Fibroblast of skin of scalp (primary cell): Measurements from ENCODE around the gene DENND5B.
"Not testable (repeated sequence)": the region's sequence is repeated elsewhere in the genome, so short reads cannot be mapped to it uniquely, and the experiment has no call there.

ENCODE experiments used
- DNase-seq: peaks from one replicate; pipeline ENCODE4 v3.0.0-alpha.2; 2013

Gene DENND5B

DNA sequence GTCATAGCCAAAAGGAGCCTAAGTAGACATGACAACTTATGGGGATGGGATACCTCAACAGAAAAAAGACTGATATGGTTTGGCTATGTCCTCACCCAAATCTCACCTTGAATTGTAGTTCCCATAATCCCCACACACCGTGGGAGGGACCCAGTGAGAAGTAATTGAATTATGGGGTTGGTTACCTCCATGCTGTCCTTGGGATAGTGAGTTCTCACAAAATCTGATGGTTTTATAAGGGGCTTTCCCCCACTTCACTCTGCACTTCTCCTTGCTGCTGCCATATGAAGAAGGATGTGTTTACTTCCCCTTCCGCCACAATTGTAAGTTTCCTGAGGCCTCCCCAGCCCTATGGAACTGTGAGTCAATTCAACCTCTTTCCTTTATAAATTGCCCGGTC, 89.9 kb downstream of the DENND5B start:
- DNase-seq, result not testable (repeated sequence)

DNA sequence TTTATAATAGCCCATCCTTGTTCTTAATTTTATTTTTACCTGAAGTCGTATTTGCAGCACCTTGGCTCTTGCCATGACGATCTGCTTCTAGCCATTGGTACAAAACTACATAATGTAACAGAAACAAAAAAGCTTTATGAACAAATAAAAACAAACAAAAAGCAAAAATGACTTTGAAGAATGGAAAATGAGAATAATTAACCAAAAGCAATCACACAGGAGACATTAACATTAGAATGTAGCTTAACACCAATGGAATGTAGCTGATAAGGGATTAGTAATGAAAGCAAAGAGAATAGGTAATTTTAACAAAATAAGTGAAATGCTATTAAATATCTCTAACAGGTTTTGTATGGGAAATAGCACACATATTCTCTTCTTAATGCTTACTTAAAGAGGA, 91.4 kb downstream of the DENND5B start:
- no peak for DNase-seq

DNA sequence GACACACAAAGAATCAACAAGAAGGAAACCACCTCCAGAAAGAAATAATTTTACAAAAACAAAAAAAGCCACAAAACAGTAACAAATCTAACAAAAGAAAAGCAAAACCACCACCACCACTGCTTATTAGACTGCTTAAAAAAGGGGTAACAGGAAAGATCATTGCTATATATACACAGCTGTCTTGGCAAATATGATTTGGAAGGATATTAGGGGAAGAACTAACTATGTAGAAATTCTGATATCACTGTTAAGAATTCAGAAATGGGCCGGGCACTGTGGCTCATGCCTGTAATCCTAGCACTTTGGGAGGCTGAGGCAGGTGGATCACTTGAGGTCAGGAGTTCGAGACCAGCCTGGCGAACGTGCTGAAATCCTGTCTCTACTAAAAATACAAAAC, 92.5 kb downstream of the DENND5B start:
- DNase-seq, result no peak

DNA sequence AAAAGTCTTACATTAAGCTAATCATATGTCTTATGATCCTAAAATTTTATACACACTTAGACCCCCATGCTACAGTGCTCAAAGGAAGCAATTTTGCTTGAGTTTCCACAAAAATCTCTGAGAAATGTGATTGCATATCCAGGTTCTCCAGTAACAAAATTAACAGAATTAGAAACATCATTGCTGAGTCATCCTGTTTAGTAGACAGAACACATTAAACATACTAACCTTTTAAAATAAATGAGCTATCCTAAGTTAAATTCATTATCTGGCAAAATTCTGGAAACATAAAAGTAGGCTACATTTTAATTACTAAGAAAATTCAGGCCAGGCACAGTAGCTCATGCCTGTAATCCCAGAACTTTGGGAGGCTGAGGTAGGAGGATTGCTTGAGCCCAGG, 94.7 kb downstream of the DENND5B start:
- no peak for DNase-seq

DNA sequence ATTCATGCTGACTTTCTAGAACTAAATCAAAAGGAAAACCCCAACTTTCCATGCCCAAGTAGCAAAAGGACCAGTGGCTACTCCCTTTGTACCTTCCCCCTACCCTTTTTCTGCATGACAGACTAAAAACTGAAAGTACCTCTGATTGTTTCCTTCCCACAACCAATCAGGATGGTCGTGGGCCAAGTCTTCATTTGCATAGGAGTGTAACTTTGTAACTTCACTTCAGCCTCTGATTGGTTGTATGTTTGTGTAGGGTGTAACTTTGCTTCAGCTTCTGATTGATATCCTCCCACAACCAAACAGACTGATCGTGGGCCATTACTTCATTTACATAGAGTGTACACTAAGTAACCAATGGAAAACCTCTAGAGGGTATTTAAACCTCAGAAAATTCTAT, 96.5 kb downstream of the DENND5B start:
- DNase-seq, result no peak

DNA sequence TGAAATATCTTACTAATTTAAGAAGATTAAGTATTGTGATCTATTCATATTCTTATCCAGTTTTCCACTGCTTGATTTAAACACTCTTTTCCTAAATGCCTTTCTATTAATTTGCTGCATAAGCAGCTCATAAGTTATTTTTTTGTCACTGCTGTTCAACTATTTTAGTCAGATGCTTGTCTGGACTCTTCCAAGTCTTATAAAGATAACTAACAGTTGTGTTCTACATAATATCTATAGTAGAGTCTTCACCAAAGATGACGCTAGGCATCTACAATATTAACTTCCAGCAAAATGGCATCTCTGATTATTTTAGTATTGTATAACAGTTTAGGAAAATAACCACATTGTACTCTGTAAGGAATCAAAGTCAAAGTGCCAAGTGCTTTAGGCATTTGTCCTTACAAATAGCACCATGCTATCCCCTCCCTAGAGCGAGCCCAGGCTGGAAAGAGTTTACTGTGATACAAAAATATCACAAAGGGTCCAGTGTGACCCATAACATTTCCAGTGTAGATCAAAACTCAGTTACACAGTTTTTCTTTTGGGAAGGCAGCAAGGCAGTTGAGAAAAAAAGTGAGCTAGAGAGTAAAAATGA, 98.2 kb downstream of the DENND5B start:
- DNase-seq, result no peak

DNA sequence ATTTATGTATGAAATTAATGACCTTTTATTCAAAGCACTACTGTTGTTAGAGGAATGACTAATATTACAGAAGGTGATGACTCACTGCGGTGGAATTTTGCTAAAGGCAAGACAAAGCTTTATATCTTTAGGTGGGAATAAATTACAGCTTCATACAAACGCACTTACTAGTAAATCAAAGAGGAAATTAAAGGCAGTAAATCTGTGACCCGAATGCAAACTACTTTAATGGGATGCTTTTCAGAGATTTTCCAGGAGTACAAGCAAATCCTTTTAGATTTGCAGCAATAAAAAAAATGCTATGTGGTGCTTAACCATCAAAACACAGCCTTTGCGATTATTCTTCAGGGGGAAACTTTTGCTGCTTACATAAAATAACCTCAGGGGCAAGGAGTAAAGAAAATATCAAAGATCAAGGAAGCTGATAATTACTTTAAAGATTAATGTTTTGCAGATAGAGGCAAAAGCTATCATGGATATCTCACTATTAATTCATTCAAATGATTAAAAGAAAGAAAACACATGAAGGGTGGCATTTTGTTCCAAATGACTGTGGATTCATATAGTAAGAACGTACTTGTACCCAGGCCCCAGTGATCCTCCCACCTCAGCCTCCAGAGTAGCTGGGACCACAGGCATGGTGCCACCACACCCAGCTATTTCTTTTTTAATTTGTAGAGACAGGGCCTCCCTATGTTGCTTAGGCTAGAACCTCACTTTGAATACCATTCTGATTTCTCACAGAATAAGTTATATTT, 98.9 kb downstream of the DENND5B start:
- DNase-seq, result peak; percentile 81

DNA sequence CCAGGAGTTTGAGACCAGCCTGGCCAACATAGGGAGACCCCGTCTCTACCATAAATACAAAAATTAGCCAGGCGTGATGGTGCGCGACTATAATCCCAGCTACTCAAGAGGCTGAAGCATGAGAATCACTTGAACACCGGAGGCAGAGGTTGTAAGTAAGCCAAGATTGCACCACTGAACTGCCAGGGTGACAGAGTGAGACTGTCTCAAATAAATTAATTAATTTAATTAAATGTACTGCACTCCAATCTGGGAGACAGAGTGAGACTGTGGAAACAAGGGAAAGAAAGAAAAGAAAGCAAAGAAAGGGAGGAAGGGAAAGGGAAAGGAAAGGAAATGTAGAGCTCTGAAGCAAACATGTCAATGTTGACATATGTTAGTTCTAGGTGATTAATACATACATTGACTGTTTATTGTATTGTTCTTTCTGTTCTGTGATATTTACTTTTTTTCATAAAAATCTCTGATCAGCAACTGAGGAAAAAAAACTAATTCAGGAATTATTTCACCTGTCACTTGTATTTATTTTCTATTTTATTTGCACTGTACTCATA, 99.6 kb downstream of the DENND5B start:
- no peak for DNase-seq

DNA sequence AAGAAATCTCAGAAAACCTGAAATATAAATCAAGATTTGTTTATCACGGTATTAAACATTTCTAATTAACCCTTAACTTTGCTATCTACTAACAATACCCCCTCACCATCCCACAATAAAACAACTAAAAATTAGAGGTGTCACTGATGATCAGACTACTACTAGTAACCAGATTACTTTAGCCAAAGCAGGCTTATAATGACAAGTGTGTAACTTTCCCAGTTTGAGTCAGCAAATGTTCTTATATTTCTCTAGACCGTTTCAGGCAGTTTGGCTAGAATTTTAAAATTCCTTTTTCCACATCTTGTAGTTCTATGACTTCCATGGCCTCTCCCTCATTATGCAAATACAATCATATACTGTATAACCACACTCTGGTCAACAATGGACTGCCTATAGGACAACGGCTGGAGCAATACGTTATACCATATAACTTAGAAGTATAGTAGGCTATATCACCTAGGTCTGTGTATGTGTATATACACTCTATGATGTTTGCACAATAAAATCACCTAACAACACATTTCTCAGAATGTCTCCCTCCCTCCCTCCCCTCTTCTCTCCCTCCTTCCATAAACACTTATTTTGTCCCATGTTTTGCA, 102.1 kb downstream of the DENND5B start:
- DNase-seq, result no peak

DNA sequence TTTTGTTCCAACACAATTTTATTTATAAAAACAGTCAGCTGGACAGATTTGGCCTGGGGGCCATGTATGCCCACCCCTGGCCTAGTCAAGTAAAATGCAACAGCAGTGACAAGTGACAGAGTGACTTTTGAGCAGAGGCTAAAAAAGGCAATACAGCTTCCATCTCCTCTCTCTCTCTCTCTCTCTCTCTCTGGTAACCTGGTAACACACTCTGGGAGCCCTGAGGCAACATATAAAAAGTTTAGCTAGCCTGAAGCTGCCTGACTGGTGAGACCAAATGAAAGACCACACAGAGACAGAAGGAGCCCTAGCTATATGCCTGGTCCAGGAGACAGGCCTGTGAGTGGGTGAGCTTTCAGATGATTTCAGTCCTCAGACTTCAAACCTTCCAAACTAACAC, 105.4 kb downstream of the DENND5B start:
- no peak for DNase-seq

DNA sequence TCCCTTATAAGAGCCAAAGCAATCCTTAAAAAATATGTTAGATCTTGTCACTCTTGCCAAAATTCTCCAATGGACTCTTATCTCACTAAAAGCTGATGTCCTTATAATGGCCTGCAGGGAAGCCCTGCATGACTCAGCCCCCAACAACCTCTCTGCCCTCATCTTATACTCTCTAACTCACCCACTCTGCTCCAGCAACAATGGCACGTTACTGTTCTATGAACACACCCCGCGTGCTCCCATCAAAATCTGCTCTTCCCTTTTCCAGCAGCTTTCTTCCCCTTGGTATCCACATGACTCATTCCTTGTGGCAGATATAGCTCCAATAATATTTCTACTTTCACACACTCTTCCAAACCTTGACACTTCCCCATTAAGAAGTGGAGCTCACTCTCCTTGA, 108.1 kb downstream of the DENND5B start:
- DNase-seq, result peak; percentile 53

DNA sequence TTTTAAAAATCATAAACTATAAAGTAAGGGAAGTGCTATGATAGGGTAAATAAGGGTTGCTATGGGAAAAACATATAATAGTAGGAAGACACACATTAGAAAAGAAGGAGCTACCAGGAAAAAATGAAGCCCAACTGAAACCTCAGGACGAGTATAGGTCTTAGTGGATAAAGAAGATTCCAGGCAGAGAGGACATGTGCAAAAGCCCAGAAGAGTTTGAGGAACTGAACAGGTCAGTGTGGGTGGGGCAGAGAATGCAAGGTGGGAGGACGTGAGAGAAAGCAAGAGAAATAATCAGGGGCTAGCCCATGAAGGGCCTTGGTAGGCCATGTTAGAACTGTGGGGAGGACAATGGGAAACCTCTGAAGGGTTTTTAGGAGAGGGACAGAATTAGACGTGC, 109.5 kb downstream of the DENND5B start:
- no peak for DNase-seq

DNA sequence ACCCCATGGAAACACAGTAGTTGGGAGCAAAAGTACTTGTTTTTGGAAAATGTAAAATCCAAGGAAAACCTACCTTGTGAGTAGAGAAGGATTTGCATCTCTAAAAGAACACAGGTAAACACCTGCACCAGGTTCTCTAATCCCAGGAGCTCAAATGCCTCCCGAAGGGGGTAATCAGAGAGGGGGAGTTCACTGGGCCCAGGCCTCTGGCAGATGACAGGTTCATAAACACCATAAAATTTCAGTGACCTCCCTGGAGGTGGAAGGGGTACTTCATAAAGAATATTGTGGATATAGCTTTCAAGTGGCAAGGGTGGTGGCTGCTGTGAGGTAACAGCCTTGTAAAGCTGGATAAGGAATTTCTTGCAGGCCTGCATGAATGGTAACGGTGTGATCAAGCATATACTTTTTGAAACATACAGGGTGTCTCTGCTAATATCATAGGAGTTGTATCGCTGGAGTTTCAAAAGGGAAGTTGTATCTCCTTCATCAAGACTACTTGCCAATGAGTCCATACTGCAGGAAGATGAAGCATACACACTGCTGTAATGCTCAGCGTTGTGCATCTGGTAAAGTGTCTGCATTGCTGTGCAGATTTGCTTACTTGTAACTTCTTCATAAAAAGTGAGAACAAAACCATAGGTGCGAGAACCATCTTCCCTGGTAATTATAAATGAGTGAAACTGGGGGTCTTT, 111.3 kb downstream of the DENND5B start:
- no peak for DNase-seq

DNA sequence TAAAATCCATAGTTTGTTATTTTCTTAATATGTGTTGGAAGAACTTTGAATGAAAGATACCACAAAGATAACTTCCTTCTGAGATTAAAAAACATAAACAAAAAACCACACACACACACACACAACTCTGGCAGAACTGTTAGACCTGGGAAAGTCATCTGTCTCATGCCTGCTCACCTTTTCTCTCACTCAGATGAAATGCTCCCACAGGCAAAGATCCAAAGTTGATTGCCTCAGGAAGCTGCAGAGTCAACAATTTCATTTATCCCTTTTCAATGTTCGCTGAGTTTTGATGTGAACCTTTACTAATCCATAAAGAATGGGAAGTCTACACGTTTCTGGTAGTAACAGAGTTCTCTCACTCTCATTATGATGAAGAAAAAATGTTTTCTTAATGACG, 112.0 kb downstream of the DENND5B start:
- no peak for DNase-seq

DNA sequence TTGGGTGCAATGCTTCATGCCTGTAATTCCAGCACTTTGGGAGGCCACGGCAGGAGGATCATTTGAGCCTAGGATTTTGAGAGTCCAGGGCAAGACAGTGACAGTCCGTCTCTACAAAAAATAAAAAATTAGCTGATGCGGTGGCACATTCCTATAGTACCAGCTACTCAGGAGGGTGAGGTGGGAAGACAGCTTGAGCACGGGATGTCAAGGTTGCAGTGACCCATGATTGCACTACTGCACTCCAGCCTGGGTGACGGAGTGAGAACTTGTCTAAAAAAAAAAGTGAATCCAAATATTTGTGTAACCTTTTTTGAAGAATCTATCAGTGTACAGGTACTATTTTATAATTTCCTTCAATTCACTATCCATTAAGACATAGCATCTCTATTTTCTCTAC, 112.5 kb downstream of the DENND5B start:
- no peak for DNase-seq

DNA sequence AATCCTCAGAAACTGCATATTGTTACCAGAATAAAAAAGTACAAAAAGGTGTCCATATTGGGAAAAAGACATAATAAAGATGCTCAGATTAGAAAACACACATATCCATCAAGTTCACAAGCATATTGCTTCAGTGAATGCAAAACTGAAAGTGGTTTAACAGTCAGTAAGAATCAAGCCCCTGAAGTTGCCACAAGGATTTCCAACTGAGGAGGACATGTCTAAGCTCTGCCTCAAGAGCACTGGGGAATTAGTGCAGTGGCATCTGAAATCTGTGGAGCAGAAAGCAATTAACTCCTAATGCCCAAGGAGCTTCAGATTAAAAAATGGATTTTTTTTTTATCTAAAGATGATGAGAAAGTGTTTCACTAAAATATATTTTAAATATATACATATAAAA, 113.2 kb downstream of the DENND5B start:
- no peak for DNase-seq

DNA sequence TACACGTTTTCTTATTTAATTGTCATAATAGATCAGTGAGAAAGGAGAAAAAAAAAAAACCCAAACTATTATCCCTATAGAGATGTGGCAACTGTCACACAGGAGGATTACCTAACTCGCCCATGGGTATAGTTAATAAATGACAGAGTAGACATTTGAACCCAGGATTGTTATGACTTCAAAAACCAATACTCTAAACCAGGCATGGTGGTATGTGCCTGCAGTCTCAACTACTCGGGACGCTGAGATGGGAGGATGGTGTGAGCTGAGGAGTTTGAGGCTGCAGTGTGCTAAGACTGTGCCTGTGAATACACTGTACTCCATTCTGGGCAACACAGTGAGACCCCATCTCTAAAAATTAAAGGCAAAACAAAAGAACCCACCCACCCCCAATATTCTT, 114.5 kb downstream of the DENND5B start:
- DNase-seq, result no peak

DNA sequence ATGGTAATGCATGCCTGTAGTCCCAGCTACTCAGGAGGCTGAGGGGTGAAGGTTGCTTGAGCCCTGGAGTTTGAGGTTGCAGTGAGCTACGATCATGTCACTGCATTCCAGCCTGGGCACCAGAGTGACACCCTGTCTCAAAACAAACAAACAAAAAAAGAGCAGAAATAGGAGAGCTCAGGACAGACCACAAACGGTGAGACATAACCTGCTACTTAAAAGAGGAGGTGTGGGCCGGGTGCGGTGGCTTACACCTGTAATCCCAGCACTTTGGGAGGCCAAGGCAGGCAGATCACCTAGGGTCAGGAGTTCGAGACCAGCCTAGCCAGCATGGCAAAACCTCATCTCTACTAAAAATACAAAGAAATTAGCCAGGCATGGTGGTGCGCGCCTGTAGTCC, 115.3 kb downstream of the DENND5B start:
- not testable (repeated sequence) for DNase-seq

DNA sequence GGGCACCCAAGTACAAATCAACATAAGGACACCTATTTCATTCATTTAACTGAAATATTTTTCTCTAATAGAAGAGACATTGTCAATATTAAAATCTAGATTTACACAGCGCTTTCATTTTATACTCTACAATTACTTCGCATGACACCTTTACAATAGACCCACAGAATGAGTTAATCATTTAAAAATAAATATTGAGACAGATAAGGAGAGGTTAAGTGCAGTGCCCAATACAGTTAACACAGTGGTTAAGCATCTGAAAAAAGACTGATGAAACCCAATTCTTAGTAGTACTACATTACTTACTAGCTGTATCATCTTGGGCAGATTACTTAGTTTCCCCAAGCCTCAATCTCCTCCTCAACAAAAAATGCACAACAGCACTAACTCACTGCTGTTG, 116.2 kb downstream of the DENND5B start:
- peak; percentile 37 for DNase-seq

DNA sequence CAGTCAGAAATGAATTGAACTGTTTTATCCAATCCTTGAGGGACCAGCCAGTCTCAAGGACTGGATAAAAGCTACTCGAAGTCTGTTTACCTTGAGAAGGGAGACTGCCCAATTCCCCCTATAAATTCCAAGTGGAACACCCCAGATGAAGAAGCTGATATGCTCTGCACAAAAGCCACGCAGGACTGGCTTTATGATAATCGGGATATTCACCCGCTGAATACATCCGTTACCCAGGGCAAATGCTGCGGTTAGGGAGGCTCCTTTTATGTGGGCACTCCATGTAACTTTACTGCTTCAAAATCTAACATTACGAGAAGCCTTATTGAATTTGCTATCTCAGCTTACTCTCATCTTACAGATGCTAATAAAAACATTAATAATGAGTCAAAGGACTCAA, 119.1 kb downstream of the DENND5B start:
- DNase-seq, result no peak

DNA sequence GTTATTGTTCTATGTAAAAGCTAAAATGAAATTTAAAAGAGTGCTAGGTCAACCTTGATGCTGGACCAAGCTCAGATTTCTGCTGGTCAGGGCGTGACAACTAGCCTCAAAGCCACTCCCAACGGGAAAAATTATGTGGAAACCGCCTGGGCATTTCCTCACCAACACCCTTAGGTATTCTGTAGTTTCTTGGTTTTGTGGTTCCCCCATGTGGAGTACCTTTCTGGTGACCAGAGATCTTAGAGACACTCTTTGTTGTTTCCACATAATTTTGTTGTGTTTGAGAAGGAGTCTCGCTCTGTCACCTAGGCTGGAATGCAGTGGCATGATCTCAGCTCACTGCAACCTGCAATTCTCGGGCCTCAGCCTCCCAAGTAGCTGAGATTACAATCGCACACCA, 119.9 kb downstream of the DENND5B start:
- DNase-seq, result no peak

DNA sequence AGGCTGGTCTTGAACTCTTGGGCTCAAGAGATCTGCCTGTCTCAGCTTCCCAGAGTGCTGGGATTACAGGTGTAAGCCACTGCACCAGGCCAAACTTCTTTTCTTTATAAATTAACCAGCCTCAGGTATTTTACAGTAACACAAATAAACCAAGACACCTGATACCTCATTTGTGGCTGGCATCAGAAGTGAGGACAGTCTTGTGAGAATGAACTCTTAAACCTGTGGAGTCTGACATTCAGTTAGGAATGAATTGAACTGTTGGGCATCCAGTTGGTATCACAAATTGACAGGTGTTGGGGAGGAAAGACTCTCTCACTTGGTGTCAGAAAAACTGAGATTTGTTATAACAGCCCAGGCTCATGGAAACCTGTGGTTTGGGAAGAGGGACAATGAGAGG, 120.5 kb downstream of the DENND5B start:
- no peak for DNase-seq

DNA sequence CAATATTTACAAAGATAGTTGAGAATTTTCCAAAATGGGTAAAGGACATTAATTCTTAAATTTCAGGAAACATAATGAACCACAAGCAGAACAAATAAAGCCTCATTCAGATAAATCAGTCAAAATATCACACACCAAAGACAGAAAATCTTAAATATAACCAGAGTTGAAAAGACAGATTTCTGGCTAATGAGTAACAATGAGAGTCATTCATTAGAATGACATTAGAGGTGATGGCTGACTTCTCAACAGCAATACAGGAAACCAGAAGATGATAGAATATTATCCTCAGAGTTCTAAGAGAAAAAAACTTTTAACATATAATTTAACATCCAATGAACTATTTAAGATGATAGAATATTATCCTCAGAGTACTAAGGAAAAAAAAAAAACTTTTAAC, 124.2 kb downstream of the DENND5B start:
- no peak for DNase-seq
